Fibroblast of lung (primary cell): Measurements from ENCODE around the gene SLC31A1. TPM values are rescaled to one million over a fixed set of nuclear protein-coding genes. Genes with fewer than 3 reads are reported as not detected.

Experiments
- DNase-seq, 2 donors: peaks; one replicate each; pipeline versions ENCODE4 v3.0.0 to v3.0.0-alpha.2; 2010; ENCODE audit warnings: low read depth in 2 of 2
- H2AFZ ChIP-seq: 2 replicates; pipeline ENCODE4 v1.5.1; 2012; ENCODE audit warnings: low read length, control low read depth, inconsistent platforms
- H3K27ac ChIP-seq: 2 replicates; pipeline ENCODE4 v1.5.1; 2011; ENCODE audit warnings: low read length, control low read depth; ENCODE audit not compliant: insufficient read depth
- H3K27me3 ChIP-seq: 2 replicates; pipeline ENCODE4 v1.5.1; 2011; ENCODE audit warnings: mild to moderate bottlenecking, low read length; ENCODE audit not compliant: control insufficient read depth, insufficient read depth
- H3K36me3 ChIP-seq: 2 replicates; pipeline ENCODE4 v1.5.1; 2011; ENCODE audit warnings: low read length; ENCODE audit not compliant: control insufficient read depth, insufficient read depth
- H3K4me1 ChIP-seq: 2 replicates; pipeline ENCODE4 v1.5.1; 2011; ENCODE audit warnings: low read length; ENCODE audit not compliant: control insufficient read depth, insufficient read depth; ENCODE audit errors: extremely low read depth
- H3K4me2 ChIP-seq: 2 replicates; pipeline ENCODE4 v1.5.1; 2011; ENCODE audit warnings: low read length, control low read depth; ENCODE audit not compliant: insufficient read depth; ENCODE audit errors: extremely low read depth
- H3K4me3 ChIP-seq, 4 experiments: fragments of 200-600 bp in 1 of 4; sonication (generic) in 1 of 4; replicated peaks in 1 of 4; 2 replicates each; pipeline ENCODE4 v1.5.1; 2011 to 2016; ENCODE audit warnings: low read length in 4 of 4, low read depth in 3 of 4, mild to moderate bottlenecking in 3 of 4, control low read depth in 2 of 4, inconsistent platforms in 1 of 4, mixed read lengths in 1 of 4; ENCODE audit not compliant: insufficient read depth in 1 of 4; ENCODE audit errors: control extremely low read depth in 1 of 4
- H3K79me2 ChIP-seq: 2 replicates; pipeline ENCODE4 v1.5.1; 2012; ENCODE audit warnings: mild to moderate bottlenecking, low read length, inconsistent platforms; ENCODE audit not compliant: control insufficient read depth, insufficient read depth
- H3K9ac ChIP-seq: 2 replicates; pipeline ENCODE4 v1.5.1; 2011; ENCODE audit warnings: mild to moderate bottlenecking, low read length, control low read depth; ENCODE audit not compliant: insufficient read depth
- H3K9me3 ChIP-seq: 2 replicates; pipeline ENCODE4 v1.5.1; 2012; ENCODE audit warnings: low read depth, low read length; ENCODE audit not compliant: control insufficient read depth, insufficient read depth
- H4K20me1 ChIP-seq: 2 replicates; pipeline ENCODE4 v1.5.1; 2011; ENCODE audit warnings: low read length; ENCODE audit not compliant: control insufficient read depth, insufficient read depth; ENCODE audit errors: extremely low read depth
- EZH2 ChIP-seq: IDR thresholded peaks from 2 replicates; pipeline ENCODE4 v1.5.1; 2012; ENCODE audit warnings: low read length, control low read depth, mild to moderate bottlenecking; ENCODE audit errors: missing control alignments
- polyA plus RNA-seq, 2 donors: library from polyadenylated mRNA; depleted of rRNA in 1 of 2; stranded (reverse) in 1 of 2; unstranded in 1 of 2; fragments of >200 nt; gene quantifications; 2 replicates each; pipeline ENCODE4 v1.2.1, GENCODE V29; 2011 to 2012; ENCODE audit warnings: missing spikeins in 1 of 2
- total RNA-seq: library from RNA; depleted of rRNA; stranded (reverse); fragments of >200 nt; gene quantifications from 2 replicates; pipeline ENCODE4 v1.2.1, GENCODE V29; 2014
- TF ChIP-seq, protein P1 (sequence below), 2 donors: IDR thresholded peaks in 1 of 2; conservative IDR thresholded peaks in 1 of 2; 1 replicate in 1 of 2; 2 replicates in 1 of 2; pipeline ENCODE4 v1.5.1; 2011 to 2012; ENCODE audit warnings: low read length in 2 of 2, control low read depth in 1 of 2, inconsistent platforms in 1 of 2, low read depth in 1 of 2, mild to moderate bottlenecking in 1 of 2

SLC31A1 gene
- total and polyA plus RNA-seq, 2 donors (not counting 1 experiment from before 2014, with no cell fraction given) = 33.0 to 44.4 TPM

DNA sequence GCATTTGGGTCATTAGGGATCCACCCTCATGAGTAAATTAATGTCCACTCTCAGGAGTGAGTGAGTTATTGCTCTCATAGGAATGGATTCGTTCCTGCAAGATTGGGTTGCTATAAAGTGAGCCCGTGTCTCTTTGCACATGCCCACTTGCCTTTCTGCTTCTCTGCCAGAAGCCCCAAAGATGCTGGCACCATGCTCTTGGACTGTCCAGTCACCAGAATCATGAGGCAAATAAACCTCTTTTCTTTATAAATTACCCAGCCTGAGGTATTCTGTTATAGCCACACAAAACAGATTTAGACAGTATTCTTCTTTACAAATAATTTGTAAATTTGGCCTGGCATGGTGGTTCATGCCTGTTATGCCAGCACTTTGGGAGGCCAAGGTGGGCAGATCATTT lies 29.5 kb downstream of the SLC31A1 start:
- Histone ChIP-seq H3K9ac (no peak overlapping the region), H3K4me1 (no peaks in the 10 kb centered on the region), H3K4me3 (no peak overlapping the region), H3K36me3 (no peaks in the 10 kb centered on the region), H3K9me3 (no peaks in the 10 kb centered on the region), H2AFZ (no peak overlapping the region), H3K79me2 (no peaks in the 10 kb centered on the region), H3K27me3 (no peaks in the 10 kb centered on the region), H3K27ac (no peak overlapping the region), H4K20me1 (no peaks in the 10 kb centered on the region), H3K4me2 (no peak overlapping the region)
- DNase-seq = no peak
- TF ChIP-seq, protein P1, sequence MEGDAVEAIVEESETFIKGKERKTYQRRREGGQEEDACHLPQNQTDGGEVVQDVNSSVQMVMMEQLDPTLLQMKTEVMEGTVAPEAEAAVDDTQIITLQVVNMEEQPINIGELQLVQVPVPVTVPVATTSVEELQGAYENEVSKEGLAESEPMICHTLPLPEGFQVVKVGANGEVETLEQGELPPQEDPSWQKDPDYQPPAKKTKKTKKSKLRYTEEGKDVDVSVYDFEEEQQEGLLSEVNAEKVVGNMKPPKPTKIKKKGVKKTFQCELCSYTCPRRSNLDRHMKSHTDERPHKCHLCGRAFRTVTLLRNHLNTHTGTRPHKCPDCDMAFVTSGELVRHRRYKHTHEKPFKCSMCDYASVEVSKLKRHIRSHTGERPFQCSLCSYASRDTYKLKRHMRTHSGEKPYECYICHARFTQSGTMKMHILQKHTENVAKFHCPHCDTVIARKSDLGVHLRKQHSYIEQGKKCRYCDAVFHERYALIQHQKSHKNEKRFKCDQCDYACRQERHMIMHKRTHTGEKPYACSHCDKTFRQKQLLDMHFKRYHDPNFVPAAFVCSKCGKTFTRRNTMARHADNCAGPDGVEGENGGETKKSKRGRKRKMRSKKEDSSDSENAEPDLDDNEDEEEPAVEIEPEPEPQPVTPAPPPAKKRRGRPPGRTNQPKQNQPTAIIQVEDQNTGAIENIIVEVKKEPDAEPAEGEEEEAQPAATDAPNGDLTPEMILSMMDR (conservative IDR thresholded peaks at IDR 0.05 in 1 of 2, IDR thresholded peaks at IDR 0.05 in 1 of 2; ENCODE audit: low read depth in 1 of 2, low read length in 2 of 2) = no peak
- TF ChIP-seq EZH2 = no peak

DNA sequence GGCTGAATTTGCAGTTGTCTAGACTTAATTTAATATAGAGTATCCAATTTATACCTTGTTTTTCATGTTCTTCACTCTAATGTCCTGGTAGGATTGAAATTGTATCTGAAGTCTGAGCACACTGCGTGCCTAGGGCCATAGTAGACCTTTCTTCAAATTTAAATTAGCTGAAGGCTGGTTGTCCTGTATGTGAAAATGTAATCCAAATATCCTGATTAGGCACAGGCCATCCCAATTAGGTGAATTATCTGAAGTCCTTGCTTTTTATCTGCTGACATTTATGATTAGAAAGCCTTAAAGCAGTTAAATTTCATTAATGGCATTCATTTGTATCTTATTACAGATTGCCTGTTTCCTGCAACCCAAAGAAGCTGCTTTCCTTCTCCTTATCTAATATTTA lies 33.6 kb downstream of the SLC31A1 start:
- Histone ChIP-seq H3K27me3 (no peaks in the 10 kb centered on the region), H3K9ac (no peak overlapping the region), H4K20me1 (no peaks in the 10 kb centered on the region), H3K27ac (no peak overlapping the region), H3K9me3 (no peaks in the 10 kb centered on the region), H3K36me3 (peaks cover 5% of the 10 kb centered on the region), H2AFZ (no peak overlapping the region), H3K4me2 (no peak overlapping the region), H3K4me3 (no peak overlapping the region), H3K4me1 (no peaks in the 10 kb centered on the region), H3K79me2 (no peaks in the 10 kb centered on the region)
- TF ChIP-seq, protein P1 (conservative IDR thresholded peaks at IDR 0.05 in 1 of 2, IDR thresholded peaks at IDR 0.05 in 1 of 2; ENCODE audit: low read depth in 1 of 2, low read length in 2 of 2) = no peak
- no peak for TF ChIP-seq EZH2
- no peak for DNase-seq

DNA sequence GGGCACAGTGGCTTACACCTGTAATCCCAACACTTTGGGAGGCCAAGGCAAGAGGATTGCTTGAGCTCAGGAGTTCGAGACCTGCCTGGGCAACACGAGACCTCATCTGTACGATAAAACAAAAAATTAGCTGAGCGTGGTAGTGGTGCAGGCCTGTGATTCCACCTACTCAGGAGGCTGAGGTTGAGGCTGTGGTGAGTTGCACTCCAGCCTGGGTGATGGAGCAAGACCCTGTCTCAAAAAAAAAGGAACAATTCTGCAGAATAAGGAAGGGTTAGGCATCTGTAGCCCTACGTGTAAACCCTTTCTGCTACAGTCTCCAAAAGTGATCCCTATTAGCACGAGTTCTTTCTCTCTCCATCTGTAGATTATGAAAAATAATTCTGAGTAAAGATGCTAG lies 34.1 kb downstream of the SLC31A1 start:
- no peak overlapping the region for H3K4me2 ChIP-seq
- TF ChIP-seq EZH2 = no peak
- TF ChIP-seq, protein P1 (conservative IDR thresholded peaks at IDR 0.05 in 1 of 2, IDR thresholded peaks at IDR 0.05 in 1 of 2; ENCODE audit: low read depth in 1 of 2, low read length in 2 of 2) = no peak
- no peak overlapping the region for H2AFZ ChIP-seq
- H3K9me3 ChIP-seq = no peaks in the 10 kb centered on the region
- H4K20me1 ChIP-seq = no peaks in the 10 kb centered on the region
- H3K27ac ChIP-seq = no peak overlapping the region
- no peak overlapping the region for H3K4me3 ChIP-seq
- peaks cover 9% of the 10 kb centered on the region for H3K36me3 ChIP-seq
- DNase-seq = no peak
- no peaks in the 10 kb centered on the region for H3K27me3 ChIP-seq
- no peaks in the 10 kb centered on the region for H3K4me1 ChIP-seq
- H3K79me2 ChIP-seq = no peaks in the 10 kb centered on the region
- no peak overlapping the region for H3K9ac ChIP-seq
